Urothelium cell line (cell line): ENCODE data around the gene ZNF80.

Source experiments
- DNase-seq: peaks from one replicate; pipeline ENCODE4 v3.0.0; 2011; ENCODE audit warnings: low spot score, mixed read lengths
- FAIRE-seq: peaks from 2 replicates; lab custom pipeline; 2011; peaks lifted over from hg19 to GRCh38; lab: Jason Lieb, UNC

ZNF80 gene

DNA sequence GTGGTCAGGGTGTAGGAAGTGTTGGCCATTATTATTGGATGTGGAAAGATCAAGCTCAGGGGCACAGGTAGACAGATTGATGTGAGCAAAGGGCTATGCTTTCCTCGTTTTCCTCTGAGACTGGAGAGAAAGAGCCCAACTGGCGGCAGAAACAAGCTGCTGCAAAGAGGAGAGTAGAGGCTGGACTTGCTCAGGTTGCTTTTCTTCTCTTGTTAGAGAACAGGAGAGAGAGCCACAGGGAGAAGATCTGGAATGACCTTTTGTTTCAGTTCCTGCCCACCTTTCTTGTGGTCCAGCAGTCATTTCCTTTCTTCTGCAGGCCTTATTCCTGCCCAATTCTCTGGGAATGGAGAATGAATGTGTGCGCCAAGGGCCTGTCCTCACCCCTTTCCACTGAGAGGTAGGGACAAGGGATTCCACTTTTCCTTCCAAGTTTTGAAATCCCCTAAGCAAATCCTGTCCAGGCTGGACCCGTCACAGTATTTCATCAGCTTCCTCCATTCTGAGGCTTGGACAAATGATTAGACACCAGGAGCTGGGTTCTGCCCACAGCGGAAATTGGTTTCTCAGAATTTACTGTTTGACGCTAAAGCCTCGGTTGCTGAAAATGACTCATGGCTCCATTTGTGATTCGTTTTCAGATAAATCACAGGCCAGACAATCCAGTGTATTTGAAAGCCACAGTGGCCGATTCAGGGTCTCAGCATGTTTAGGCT is 16.1 kb downstream of the ZNF80 start:
- DNase-seq (no peak), FAIRE-seq (no peak)

DNA sequence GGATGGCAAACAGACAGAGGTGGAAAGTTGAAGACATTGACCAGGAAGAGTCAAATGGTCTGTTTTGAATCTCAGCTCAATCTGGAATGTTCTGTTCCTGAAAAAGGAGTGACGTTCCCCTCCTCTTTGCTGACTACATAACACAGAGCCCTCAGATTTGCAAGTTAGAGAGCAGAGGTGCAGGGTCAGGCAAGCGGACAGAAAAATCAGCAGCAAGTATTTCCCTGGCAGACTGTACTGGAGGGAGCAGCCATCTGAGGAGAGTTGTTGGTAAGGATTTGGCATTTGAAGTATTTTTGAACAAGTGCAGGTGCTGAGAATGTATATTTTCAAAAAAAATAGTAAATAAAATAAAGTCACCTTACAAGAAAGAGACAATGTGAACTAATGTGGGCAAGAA is 17.6 kb downstream of the ZNF80 start:
- DNase-seq (no peak), FAIRE-seq (no peak)

GRCh38 chr3:114218578-114219185 is 18.7 kb downstream of the ZNF80 start:
- DNase-seq, result no peak
- FAIRE-seq, result peak; percentile 50

DNA sequence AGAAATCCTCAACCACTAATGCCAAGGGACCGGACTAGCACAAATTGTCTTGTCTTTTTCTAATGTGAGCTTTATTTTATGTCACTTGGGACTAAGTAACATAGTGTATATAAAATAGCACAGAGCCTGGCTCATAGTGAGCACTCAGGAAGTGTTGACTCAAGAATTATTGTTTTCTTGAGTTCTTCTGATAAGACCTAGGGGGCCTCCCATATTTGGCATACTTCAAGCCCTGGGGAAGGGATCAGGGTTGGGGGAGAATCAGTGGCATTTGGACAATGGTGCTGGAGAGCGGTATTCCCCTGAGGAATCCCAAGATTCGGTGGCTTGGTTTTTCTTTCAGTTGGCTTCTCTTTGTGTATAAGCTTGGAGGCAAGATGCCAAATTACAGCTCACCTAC is 19.4 kb downstream of the ZNF80 start:
- no peak for DNase-seq
- FAIRE-seq, result no peak

DNA sequence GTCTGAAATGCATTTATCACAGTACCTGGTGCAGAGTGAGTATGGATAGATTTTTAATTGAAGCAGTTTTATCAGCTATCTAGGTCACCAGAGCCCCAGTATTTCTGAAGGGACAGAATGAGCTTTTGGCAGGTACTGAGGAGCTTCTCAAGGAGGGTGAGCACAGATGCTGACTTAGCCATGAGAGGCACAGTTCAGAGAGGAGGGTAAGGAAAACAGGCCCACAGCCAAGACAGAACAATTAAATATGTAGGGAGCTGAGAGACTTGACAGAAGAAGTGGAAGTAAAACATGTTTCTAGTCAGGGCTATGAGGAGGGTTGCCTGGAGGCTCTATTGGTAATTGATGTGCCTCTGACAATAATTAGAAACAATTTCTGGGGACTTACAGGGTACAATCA is 20.1 kb downstream of the ZNF80 start:
- FAIRE-seq, result no peak
- DNase-seq, result no peak

GRCh38 chr3:114216186-114216970 is 21.0 kb downstream of the ZNF80 start:
- no peak for DNase-seq
- no peak for FAIRE-seq

DNA sequence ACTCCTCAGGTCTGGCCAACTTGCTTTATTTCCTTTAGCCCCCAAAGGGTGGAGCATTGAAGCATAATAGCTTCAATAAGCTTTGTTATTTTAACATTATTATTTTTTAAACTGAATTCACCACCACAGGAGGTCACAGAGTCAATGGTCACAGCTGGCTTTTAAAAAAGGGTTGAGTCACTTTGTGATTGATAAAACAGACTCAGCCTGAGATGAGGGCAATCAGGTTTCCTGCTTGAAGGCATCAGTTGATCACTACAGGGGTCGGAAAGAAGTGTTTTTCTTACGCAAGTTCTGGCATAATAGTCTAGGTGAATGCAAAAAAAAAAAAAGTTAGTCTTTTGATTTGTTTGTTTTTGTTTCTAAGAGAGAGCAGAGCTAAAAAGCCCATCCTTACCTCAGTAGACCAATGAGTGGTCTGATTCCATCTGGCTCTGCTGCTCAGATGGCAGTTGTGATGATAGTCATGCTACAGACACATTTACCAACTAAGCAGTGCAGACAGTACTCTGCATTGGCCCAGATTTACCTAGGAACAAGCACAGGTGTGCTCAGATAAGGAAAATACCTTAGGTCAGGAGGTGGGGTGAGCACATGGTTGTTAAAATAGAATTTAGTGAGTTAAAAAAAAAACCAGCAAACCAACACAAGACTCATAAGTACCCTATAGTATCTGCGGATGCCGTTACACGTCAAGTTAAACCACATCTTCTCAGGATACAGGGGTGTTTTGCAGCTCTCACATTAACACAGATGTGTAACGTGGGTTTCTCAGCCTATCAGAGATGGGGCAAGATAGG is 22.6 kb downstream of the ZNF80 start:
- FAIRE-seq (no peak), DNase-seq (no peak)

GRCh38 chr3:114213627-114214541 is 23.5 kb downstream of the ZNF80 start:
- FAIRE-seq, result peak; percentile 59
- DNase-seq, result peak; percentile 36

DNA sequence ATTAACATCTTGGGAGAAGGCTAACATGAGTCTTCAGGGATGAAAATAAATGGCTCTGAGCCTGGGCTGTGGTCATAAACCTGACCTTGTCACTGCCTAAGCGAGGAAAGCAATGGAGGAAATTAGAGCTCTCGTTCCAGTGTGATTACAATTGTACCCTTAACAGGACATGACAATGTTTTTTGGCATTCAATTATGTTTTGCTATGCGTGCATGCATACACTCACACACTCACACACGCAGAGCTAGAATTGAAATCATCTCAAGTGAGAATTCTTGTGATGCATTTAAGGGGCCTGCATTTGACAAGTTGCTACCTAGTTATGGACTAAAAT is 24.1 kb downstream of the ZNF80 start:
- FAIRE-seq (no peak), DNase-seq (no peak)

DNA sequence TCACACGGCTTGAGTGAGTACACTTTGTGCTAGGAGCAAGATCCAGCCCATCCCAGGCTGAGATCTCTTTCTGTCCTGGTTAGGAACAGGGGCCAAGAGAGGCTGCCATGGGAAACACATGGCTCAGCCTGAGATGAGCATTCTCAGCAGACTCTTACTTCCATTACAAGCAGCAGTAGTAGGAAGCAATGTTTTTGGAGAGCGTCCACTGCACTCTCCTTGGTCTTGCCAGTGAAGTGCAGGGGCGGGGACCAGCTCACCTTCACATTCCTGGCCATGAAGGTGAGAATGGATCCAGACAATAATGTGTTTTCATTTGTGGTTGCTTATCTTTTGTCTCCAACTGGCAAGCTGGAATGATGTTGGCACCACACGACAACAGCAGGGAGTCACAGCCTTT is 24.7 kb downstream of the ZNF80 start:
- FAIRE-seq, result no peak
- DNase-seq, result no peak

GRCh38 chr3:114207768-114208167 is 29.6 kb downstream of the ZNF80 start:
- FAIRE-seq, result no peak
- DNase-seq, result no peak

DNA sequence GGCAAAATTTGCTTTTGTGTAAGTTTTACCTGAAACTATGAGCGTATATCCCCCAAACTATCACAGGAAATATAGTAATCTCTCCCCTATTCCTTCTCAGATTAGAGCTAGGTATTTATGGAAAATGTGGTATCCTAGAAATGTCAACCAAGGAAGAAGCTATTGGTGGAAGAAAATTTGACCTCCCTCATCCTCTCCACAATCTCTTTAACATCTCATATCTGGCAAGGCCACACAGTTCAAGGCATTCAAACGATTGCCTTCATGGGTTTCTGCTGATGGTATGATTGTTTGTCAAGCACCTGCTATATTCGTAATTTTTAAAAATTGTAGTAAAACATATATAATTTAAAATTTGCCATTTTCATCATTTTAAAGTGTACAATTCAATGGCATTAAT is 31.0 kb downstream of the ZNF80 start:
- FAIRE-seq (no peak), DNase-seq (no peak)

- FAIRE-seq, result no peak
- DNase-seq, result no peak
Observed at GRCh38 chr3:114205541-114205940, 31.8 kb downstream of the ZNF80 start.

DNA sequence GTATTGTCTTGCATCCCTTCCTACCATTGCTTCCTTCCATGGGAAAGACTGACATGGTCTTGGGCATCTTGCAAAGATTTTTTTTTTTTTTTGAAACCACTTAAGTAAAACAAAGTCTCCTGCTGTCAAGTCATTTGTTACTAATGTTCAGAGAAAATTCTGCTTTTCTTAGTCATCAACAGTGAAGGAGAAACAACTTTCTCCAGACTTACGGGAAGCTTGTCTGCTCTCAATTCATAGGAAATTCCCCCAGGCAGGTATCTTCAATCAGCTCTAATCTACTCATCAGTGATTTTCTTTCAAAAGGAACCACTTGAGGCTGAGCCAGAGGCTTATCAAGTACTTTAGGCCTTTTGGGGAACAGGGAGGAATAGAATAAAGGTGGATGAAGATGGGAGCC is 42.6 kb downstream of the ZNF80 start:
- FAIRE-seq (no peak), DNase-seq (no peak)

DNA sequence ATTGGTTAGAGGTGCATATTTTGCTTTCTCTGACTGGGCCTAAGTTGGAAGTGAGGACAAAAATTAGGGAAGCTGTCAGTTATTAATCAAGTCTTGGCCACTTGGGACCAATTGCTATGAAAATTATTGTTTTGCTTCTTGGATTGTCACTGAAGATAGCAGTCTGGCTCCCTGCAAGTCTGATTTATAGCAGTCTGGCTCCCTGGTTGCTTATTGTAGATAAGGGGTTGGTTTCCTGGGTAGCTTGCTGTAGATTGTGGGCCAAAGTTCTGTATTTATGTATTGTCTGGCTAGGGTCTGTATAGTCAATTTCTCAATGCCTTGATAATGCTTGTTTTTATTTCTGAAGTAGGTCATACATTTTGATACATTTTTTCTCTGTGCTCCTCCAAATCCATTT is 45.2 kb downstream of the ZNF80 start:
- no peak for DNase-seq
- FAIRE-seq, result no peak

GRCh38 chr3:114186501-114186900 is 50.9 kb downstream of the ZNF80 start:
- no peak for FAIRE-seq
- DNase-seq, result no peak
